Transverse colon (tissue), 3 donors: ENCODE data around the gene SH3BP5L.

ENCODE experiments used
- EP300 ChIP-seq: sonication (generic); formaldehyde crosslinking; IDR thresholded peaks from one replicate; pipeline ENCODE4 v1.6.1; 2017; ENCODE audit warnings: antibody characterized with exemption, low read depth
- POLR2A ChIP-seq: fragments of 450-650 bp; IDR thresholded peaks from one replicate; pipeline ENCODE4 v1.6.1; 2016; ENCODE audit warnings: antibody characterized with exemption, mild to moderate bottlenecking, moderate library complexity
- TF ChIP-seq, protein P1 (sequence below), 5 experiments: fragments of 200-600 bp in 3 of 5; fragments of 450-650 bp in 2 of 5; sonication (generic) in 3 of 5; IDR thresholded peaks; 1 replicate in 2 of 5; 2 replicates in 3 of 5; pipeline ENCODE4 v1.5.1; 2016 to 2017; ENCODE audit warnings: antibody characterized with exemption in 5 of 5, inconsistent platforms in 3 of 5, mild to moderate bottlenecking in 2 of 5, moderate library complexity in 1 of 5

DNA sequence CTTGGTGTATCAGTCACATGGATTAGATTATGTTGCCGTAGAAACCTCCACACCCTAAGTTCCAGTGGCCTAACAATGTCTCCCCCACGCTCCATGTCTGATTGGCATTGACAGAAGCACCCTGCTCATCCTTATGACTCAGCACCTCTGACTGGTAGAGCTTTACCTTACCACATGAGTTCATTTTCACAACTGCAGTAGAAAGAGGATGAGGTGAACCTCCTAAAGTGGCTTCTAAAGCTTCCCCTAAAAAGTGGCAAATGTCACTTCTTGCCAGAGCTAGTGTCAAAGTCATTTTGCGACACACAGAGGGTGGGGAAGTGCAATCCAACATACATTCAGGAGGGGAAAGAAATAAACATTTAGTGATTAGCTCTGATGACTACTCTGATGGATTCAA is 39.6 kb downstream of the SH3BP5L start:
- TF ChIP-seq POLR2A: no peak
- TF ChIP-seq, protein P1, sequence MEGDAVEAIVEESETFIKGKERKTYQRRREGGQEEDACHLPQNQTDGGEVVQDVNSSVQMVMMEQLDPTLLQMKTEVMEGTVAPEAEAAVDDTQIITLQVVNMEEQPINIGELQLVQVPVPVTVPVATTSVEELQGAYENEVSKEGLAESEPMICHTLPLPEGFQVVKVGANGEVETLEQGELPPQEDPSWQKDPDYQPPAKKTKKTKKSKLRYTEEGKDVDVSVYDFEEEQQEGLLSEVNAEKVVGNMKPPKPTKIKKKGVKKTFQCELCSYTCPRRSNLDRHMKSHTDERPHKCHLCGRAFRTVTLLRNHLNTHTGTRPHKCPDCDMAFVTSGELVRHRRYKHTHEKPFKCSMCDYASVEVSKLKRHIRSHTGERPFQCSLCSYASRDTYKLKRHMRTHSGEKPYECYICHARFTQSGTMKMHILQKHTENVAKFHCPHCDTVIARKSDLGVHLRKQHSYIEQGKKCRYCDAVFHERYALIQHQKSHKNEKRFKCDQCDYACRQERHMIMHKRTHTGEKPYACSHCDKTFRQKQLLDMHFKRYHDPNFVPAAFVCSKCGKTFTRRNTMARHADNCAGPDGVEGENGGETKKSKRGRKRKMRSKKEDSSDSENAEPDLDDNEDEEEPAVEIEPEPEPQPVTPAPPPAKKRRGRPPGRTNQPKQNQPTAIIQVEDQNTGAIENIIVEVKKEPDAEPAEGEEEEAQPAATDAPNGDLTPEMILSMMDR (IDR thresholded peaks at IDR 0.05): no peak
- no peak for TF ChIP-seq EP300
